ENCODE results near the gene IGF1R. TPM values are rescaled to one million over a fixed set of nuclear protein-coding genes. Genes with fewer than 3 reads are reported as not detected.

Gene IGF1R
- total and polyA plus RNA-seq, 2 donors (not counting 3 experiments of a cell fraction or from before 2014, with no cell fraction given), result 16.1 to 59.1 TPM

DNA sequence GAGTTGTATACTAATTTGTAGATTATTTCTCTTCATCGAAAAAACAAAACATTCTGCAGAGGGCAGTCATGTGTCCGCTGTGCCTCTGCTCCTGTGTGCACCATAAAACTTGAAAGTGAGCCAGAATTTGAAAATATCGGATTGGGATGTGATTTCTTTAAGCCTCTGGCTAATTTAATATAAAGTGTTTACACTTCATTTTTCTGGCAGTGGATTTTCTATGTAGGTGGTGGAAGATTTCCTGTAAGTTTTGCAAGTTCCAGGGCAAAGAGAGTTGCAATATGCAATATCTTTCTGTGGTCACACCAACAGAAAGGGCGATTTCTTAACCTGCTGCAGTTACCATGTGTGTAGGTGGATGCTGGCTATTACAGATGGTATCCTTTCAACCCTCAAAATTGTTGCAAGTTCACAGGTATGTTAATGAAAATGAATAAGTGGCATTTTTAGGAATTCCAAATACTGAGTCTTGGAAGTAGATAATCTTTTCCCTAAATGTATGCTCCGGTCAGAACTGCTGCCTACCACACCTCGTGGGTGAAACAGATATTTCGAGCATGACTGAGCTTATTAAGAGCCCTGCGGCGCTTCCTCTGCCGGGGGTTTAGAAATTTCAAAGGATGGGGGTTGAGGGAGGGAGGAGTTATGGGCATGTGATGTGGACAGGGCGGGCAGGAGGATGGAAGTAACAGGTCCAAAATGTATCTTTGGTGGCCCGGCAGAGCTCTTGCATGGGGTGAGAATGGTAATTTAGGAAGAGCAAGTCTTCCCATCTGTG lies 225.3 kb downstream of the IGF1R start:
- no peak overlapping the region for H3K9ac ChIP-seq (replicated peaks; ENCODE audit: extremely low read depth, insufficient read depth, low read length)
- FAIRE-seq, result no peak
- BruUV-seq (replicated peaks), result no TSS peak

More for the DNA sequence above, 225.3 kb downstream of the IGF1R start:
- Histone ChIP-seq H2AFZ (ENCODE audit: low read depth, low read length) (no peak overlapping the region), H3K79me2 (ENCODE audit: control insufficient read depth, insufficient read depth, low read length) (no peaks in the 10 kb centered on the region), H3K9me3 (replicated peaks; ENCODE audit: control insufficient read depth, insufficient read depth, low read length) (no peaks in the 10 kb centered on the region), H3K4me1 (ENCODE audit: control insufficient read depth, extremely low read depth, insufficient read depth, low read length) (no peaks in the 10 kb centered on the region), H3K4me3 (replicated peaks in 1 of 3; ENCODE audit: insufficient read depth in 1 of 3, low read depth in 1 of 3, low read length in 3 of 3) (no peak overlapping the region), H3K36me3 (ENCODE audit: control insufficient read depth in 2 of 2, extremely low read depth in 1 of 2, insufficient read depth in 2 of 2, low read length in 2 of 2) (no peaks in the 10 kb centered on the region), H4K20me1 (replicated peaks; ENCODE audit: control insufficient read depth, extremely low read depth, insufficient read depth, low read length) (no peaks in the 10 kb centered on the region), H3K27ac (ENCODE audit: insufficient read depth, low read depth, low read length) (no peak overlapping the region), H3K4me2 (ENCODE audit: insufficient read depth, low read length) (no peak overlapping the region), H3K27me3 (ENCODE audit: control insufficient read depth in 2 of 2, insufficient read depth in 2 of 2, low read length in 2 of 2) (no peaks in the 10 kb centered on the region), H3K9me1 (replicated peaks; ENCODE audit: control insufficient read depth, extremely low read depth, insufficient read depth, low read length) (no peaks in the 10 kb centered on the region)
- no peak for DNase-seq (ENCODE audit: low read depth, low spot score)
- dilution Hi-C loops (cut with MboI; ENCODE audit: extremely low pct_ligation_motif_present, low sequenced_read_pairs) (no loop called here), intact Hi-C loops (cut with micrococcal nuclease) (no loop called here)
- no peak for TF ChIP-seq MAX (IDR thresholded peaks at IDR 0.05; ENCODE audit: insufficient read depth, insufficient read length)
- no peak for TF ChIP-seq GATA2 (IDR thresholded peaks at IDR 0.05; ENCODE audit: insufficient read depth, insufficient read length, low read depth, low read length)
- no peak for TF ChIP-seq FOS (IDR thresholded peaks at IDR 0.05; ENCODE audit: borderline replicate concordance, insufficient read depth, low read length)
- TF ChIP-seq POLR2A (IDR thresholded peaks at IDR 0.05; ENCODE audit: low read depth, low read length), result no peak
- no peak for TF ChIP-seq MYC (IDR thresholded peaks at IDR 0.05; ENCODE audit: low read depth, low read length)
- no peak for TF ChIP-seq POLR2AphosphoS5 (IDR thresholded peaks at IDR 0.05; ENCODE audit: insufficient read depth, low read depth, low read length)
- TF ChIP-seq CTCF (IDR thresholded peaks at IDR 0.05; ENCODE audit: extremely low read depth in 1 of 2, insufficient read depth in 1 of 2, low read depth in 1 of 2, low read length in 2 of 2), result no peak
- TF ChIP-seq EZH2 (IDR thresholded peaks at IDR 0.05; ENCODE audit: borderline replicate concordance, low read depth, low read length, severe bottlenecking), result no peak
- no peak for TF ChIP-seq JUN (IDR thresholded peaks at IDR 0.05; ENCODE audit: borderline replicate concordance, insufficient read depth, insufficient read length, low read depth)
- ChIA-PET CTCF (interaction anchor here (1.2 to 3.8 kb wide), 3 partner anchors 8 to 355 kb away, joined by 3 to 23 read pairs (median 6); no protein-coding TSS in a partner anchor), POLR2A (no interaction called here)
